Activated B cell treated with CpG ODN at 0.5 μM for 24 hours (primary cell): ENCODE measurements around the gene SPATA25. TPM values are rescaled to one million over a fixed set of nuclear protein-coding genes. Genes with fewer than 3 reads are reported as not detected.

Source experiments
- ATAC-seq: fragments of 200-7000 bp; cut with Tn5 transposase; one replicate; pipeline ENCODE4 v1.10.0; 2021; ENCODE audit warnings: low read depth, mild to moderate bottlenecking, moderate library complexity
- CTCF ChIA-PET: fragments of 350-600 bp; sonication (Branson Sonifier 250); formaldehyde crosslinking; loops from one replicate; lab custom pipeline; 2021; ENCODE audit warnings: antibody characterized with exemption; lab: Charles Lee
- POLR2A ChIA-PET: fragments of 350-600 bp; sonication (Branson Sonifier 250); formaldehyde crosslinking; loops from one replicate; lab custom pipeline; 2021; ENCODE audit warnings: antibody characterized with exemption; lab: Charles Lee
- DNase-seq: peaks from one replicate; pipeline ENCODE4 v3.0.0; 2022
- H3K27ac Mint-ChIP-seq: one replicate; pipeline ENCODE4 v1.8.0; 2020; ENCODE audit warnings: mixed read lengths
- H3K27me3 Mint-ChIP-seq: one replicate; pipeline ENCODE4 v1.8.0; 2021; ENCODE audit warnings: mixed read lengths
- H3K36me3 Mint-ChIP-seq: one replicate; pipeline ENCODE4 v1.8.0; 2021; ENCODE audit warnings: low read depth, mixed read lengths
- H3K4me1 Mint-ChIP-seq: one replicate; pipeline ENCODE4 v1.8.0; 2021; ENCODE audit warnings: mixed read lengths
- H3K4me3 Mint-ChIP-seq: one replicate; pipeline ENCODE4 v1.8.0; 2020; ENCODE audit warnings: mild to moderate bottlenecking, mixed read lengths
- H3K9me3 Mint-ChIP-seq: one replicate; pipeline ENCODE4 v1.8.0; 2020; ENCODE audit warnings: mixed read lengths
- intact Hi-C: fragments of 100-400 bp; cut with micrococcal nuclease; formaldehyde crosslinking; loops from one replicate; pipeline ENCODE4 v1.15.1; 2024
- total RNA-seq: library from RNA; stranded (reverse); gene quantifications from 2 replicates; pipeline ENCODE4 v1.2.3, GENCODE V29; 2022
- TF ChIP-seq, protein P1 (sequence below): fragments of 200-600 bp; IDR thresholded peaks from one replicate; pipeline ENCODE4 v1.8.0; 2022; ENCODE audit warnings: antibody characterized with exemption, mild to moderate bottlenecking

SPATA25 gene, protein sequence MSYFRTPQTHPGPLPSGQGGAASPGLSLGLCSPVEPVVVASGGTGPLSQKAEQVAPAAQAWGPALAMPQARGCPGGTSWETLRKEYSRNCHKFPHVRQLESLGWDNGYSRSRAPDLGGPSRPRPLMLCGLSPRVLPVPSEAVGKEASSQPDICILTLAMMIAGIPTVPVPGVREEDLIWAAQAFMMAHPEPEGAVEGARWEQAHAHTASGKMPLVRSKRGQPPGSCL
- total RNA-seq = 0.53 and 0.88 TPM in 2 replicates

GRCh38 chr20:45887346-45887715, at the start of gene SPATA25:
TSS of gene SPATA25 (minus strand) at chr20:45887622. CDS start at chr20:45887590, 32 bp downstream.
- TF ChIP-seq, protein P1, sequence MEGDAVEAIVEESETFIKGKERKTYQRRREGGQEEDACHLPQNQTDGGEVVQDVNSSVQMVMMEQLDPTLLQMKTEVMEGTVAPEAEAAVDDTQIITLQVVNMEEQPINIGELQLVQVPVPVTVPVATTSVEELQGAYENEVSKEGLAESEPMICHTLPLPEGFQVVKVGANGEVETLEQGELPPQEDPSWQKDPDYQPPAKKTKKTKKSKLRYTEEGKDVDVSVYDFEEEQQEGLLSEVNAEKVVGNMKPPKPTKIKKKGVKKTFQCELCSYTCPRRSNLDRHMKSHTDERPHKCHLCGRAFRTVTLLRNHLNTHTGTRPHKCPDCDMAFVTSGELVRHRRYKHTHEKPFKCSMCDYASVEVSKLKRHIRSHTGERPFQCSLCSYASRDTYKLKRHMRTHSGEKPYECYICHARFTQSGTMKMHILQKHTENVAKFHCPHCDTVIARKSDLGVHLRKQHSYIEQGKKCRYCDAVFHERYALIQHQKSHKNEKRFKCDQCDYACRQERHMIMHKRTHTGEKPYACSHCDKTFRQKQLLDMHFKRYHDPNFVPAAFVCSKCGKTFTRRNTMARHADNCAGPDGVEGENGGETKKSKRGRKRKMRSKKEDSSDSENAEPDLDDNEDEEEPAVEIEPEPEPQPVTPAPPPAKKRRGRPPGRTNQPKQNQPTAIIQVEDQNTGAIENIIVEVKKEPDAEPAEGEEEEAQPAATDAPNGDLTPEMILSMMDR = no peak
- ChIA-PET CTCF (no interaction called here), POLR2A (no interaction called here)
- intact Hi-C loops = no loop called here
- ATAC-seq (no peak), DNase-seq (no peak)
- no peaks in the 10 kb centered on the region for H3K27me3 Mint-ChIP-seq
- H3K9me3 Mint-ChIP-seq = no peaks in the 10 kb centered on the region
- peaks cover 32% of the 10 kb centered on the region for H3K36me3 Mint-ChIP-seq
- no peak within 1 kb of the TSS for H3K4me3 Mint-ChIP-seq
- peaks cover 38% of the 10 kb centered on the region for H3K4me1 Mint-ChIP-seq
- H3K27ac Mint-ChIP-seq = no peak within 1 kb of the TSS

DNA sequence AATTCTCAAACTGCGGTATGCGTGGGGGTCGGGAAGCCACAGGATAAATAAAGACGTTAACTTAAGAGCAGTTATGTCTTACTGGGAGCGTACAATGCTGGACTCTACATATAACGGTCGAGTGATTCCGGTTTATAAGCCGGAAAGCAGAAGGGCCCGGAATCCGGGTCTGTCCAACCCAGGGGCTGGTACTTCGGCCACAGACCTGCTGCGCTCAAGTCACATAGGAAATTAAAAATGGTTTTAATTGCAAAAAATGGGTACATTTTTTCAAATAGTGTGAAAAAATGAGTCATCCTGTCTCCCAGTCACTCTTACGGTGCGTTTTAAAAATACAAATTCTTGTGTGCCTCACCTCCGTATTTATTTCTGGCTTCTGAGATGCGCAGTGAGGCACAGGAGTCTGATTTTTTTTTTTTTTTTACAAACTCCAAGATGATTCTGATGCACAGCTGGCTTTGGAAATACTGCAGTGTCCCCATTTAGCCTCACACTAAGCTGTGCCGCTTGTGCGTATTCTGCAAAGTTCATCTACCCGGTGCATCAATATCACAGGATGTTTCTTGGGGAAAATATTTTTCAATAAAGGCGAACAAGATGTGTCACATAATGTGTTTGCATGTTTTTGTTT, 48.1 kb upstream of the SPATA25 start:
- peaks cover 29% of the 10 kb centered on the region for H3K4me1 Mint-ChIP-seq
- H3K9me3 Mint-ChIP-seq = no peaks in the 10 kb centered on the region
- peaks cover 48% of the 10 kb centered on the region for H3K36me3 Mint-ChIP-seq
- peak; percentile 6 for ATAC-seq
- TF ChIP-seq, protein P1 = no peak
- DNase-seq = no peak
- H3K27me3 Mint-ChIP-seq = no peaks in the 10 kb centered on the region
- peak overlapping the region; percentile 98 for H3K27ac Mint-ChIP-seq
- ChIA-PET CTCF (interaction anchor here (1.8 to 3.0 kb wide), 2 partner anchors 35 to 44 kb away, joined by 7 to 15 read pairs; partner anchors contain the start of genes CTSA and NEURL2), POLR2A (interaction anchor here (0.6 to 6.4 kb wide), 31 partner anchors 9 to 968 kb away, joined by 3 to 110 read pairs (median 5); partner anchors contain the start of genes ACOT8, CTSA, DNTTIP1 and ELMO2)
- intact Hi-C loops = loop anchor here (1.0 kb wide), 8 partner anchors 24 to 143 kb away; partner anchors contain the start of genes ACOT8, CTSA, NEURL2 and UBE2C
- peak overlapping the region; percentile 97 for H3K4me3 Mint-ChIP-seq

- POLR2A ChIA-PET = interaction anchor here (0.6 to 6.4 kb wide), 36 partner anchors 8 to 967 kb away, joined by 3 to 110 read pairs (median 4); partner anchors contain the start of genes ACOT8, CTSA, DNTTIP1 and ELMO2
- ATAC-seq (peak; percentile 80), DNase-seq (peak; percentile 97)
- TF ChIP-seq, protein P1 = no peak
- Mint-ChIP-seq H3K4me1 (peaks cover 29% of the 10 kb centered on the region), H3K27ac (peak within 1 kb of the TSS; percentile 98), H3K9me3 (no peaks in the 10 kb centered on the region), H3K27me3 (no peaks in the 10 kb centered on the region), H3K36me3 (peaks cover 42% of the 10 kb centered on the region), H3K4me3 (peak within 1 kb of the TSS; percentile 97)
- intact Hi-C loops = loop anchor here (1.0 kb wide), 8 partner anchors 24 to 142 kb away; partner anchors contain the start of genes ACOT8, CTSA, NEURL2 and UBE2C
- CTCF ChIA-PET = interaction anchor here (0.6 to 3.0 kb wide), 3 partner anchors 36 to 65 kb away, joined by 3 to 15 read pairs (median 7); partner anchors contain the start of genes CTSA and NEURL2
Measured at GRCh38 chr20:45934586-45935415, 47.4 kb upstream of the SPATA25 start, which contains the start of gene PCIF1. TSS of gene PCIF1 (plus strand) at chr20:45934683. CDS start at chr20:45939000, 4,317 bp downstream.

GRCh38 chr20:45934046-45934585, 46.7 kb upstream of the SPATA25 start:
- peaks cover 29% of the 10 kb centered on the region for H3K4me1 Mint-ChIP-seq

More at GRCh38 chr20:45934046-45934585, 46.7 kb upstream of the SPATA25 start:
- POLR2A ChIA-PET = interaction anchor here (0.6 to 6.4 kb wide), 20 partner anchors 14 to 571 kb away, joined by 3 to 110 read pairs (median 6); partner anchors contain the start of genes ACOT8, CTSA, DNTTIP1 and NEURL2
- CTCF ChIA-PET = interaction anchor here (0.6 to 3.0 kb wide), 4 partner anchors 36 to 64 kb away, joined by 3 to 15 read pairs (median 6); partner anchors contain the start of genes CTSA and NEURL2
- Mint-ChIP-seq H3K36me3 (peaks cover 35% of the 10 kb centered on the region), H3K9me3 (no peaks in the 10 kb centered on the region), H3K27ac (peak overlapping the region; percentile 96), H3K4me3 (peak overlapping the region; percentile 97), H3K27me3 (no peaks in the 10 kb centered on the region)
- TF ChIP-seq, protein P1 = no peak
- ATAC-seq = peak; percentile 18
- intact Hi-C loops = no loop called here
- DNase-seq = no peak
